Stomach (tissue), 4 donors: ENCODE measurements around the gene NAV2.

Experiments used
- CTCF ChIP-seq, 7 experiments: fragments of 450-650 bp in 4 of 7; fragments of 200-600 bp in 3 of 7; sonication (generic) in 3 of 7; IDR thresholded peaks; one replicate each; pipeline ENCODE4 v1.5.1; 2016 to 2019; ENCODE audit warnings: antibody characterized with exemption in 7 of 7, control low read depth in 2 of 7, mild to moderate bottlenecking in 1 of 7
- EP300 ChIP-seq: sonication (generic); formaldehyde crosslinking; IDR thresholded peaks from one replicate; pipeline ENCODE4 v1.6.1; 2017; ENCODE audit warnings: antibody characterized with exemption
- POLR2A ChIP-seq, 4 donors: fragments of 450-650 bp; IDR thresholded peaks; one replicate each; pipeline ENCODE4 v1.6.1; 2016; ENCODE audit warnings: antibody characterized with exemption in 4 of 4, control low read depth in 2 of 4, mild to moderate bottlenecking in 1 of 4, moderate library complexity in 1 of 4
- POLR2AphosphoS5 ChIP-seq, 3 donors: sonication (generic); formaldehyde crosslinking; IDR thresholded peaks; one replicate each; pipeline ENCODE4 v1.6.1; 2016; ENCODE audit warnings: antibody characterized with exemption in 3 of 3

GRCh38 chr11:20134991-20135736 is 422.5 kb downstream of the NAV2 start:
- TF ChIP-seq POLR2A (IDR thresholded peaks at IDR 0.05) (no peak), CTCF (IDR thresholded peaks at IDR 0.05) (no peak), POLR2AphosphoS5 (IDR thresholded peaks at IDR 0.05) (no peak), EP300 (no peak)
